Heart left ventricle (tissue), 16 donors: ENCODE results near the gene SIGLEC9. TPM values are rescaled to one million over a fixed set of nuclear protein-coding genes. Genes with fewer than 3 reads are reported as not detected.

ENCODE experiments used
- ATAC-seq, 4 donors: fragments of 200-7000 bp; cut with Tn5 transposase; one replicate each; pipeline ENCODE4 v1.9.1; 2020 to 2022; ENCODE audit warnings: moderate library complexity in 4 of 4, mild to moderate bottlenecking in 3 of 4, moderate number of reproducible peaks in 1 of 4
- DNase-seq, 5 donors: peaks; one replicate each; pipeline ENCODE4 v3.0.0-alpha.2; 2020
- H3K27ac ChIP-seq, 12 donors: fragments of 200-600 bp; sonication (generic) in 4 of 12; one replicate each; pipeline versions ENCODE4 v1.5.0 to v1.8.0; 2016 to 2022; ENCODE audit warnings: mild to moderate bottlenecking in 2 of 12
- H3K27me3 ChIP-seq, 9 donors: fragments of 200-600 bp; sonication (generic) in 2 of 9; one replicate each; pipeline versions ENCODE4 v1.5.1 to v1.8.0; 2016 to 2022; ENCODE audit warnings: mild to moderate bottlenecking in 3 of 9
- H3K36me3 ChIP-seq, 9 donors: fragments of 200-600 bp; sonication (generic) in 2 of 9; one replicate each; pipeline versions ENCODE4 v1.5.0 to v1.8.0; 2018 to 2022; ENCODE audit warnings: mild to moderate bottlenecking in 2 of 9
- H3K4me1 ChIP-seq, 12 donors: fragments of 200-600 bp; sonication (generic) in 4 of 12; one replicate each; pipeline versions ENCODE4 v1.5.0 to v1.8.0; 2016 to 2022; ENCODE audit warnings: mild to moderate bottlenecking in 3 of 12
- H3K4me3 ChIP-seq, 12 donors: fragments of 200-600 bp; sonication (generic) in 4 of 12; one replicate each; pipeline versions ENCODE4 v1.5.0 to v1.8.0; 2017 to 2022; ENCODE audit warnings: mild to moderate bottlenecking in 9 of 12, moderate library complexity in 4 of 12
- H3K9me3 ChIP-seq, 12 donors: fragments of 200-600 bp; sonication (generic) in 4 of 12; one replicate each; pipeline versions ENCODE4 v1.5.0 to v1.8.0; 2016 to 2022; ENCODE audit warnings: mild to moderate bottlenecking in 1 of 12
- CTCF ChIP-seq, 12 donors: fragments of 200-600 bp; sonication (generic) in 4 of 12; IDR thresholded peaks; one replicate each; pipeline versions ENCODE4 v1.5.0 to v1.8.0; 2018 to 2022; ENCODE audit warnings: antibody characterized with exemption in 12 of 12, mild to moderate bottlenecking in 5 of 12
- POLR2A ChIP-seq, 2 donors: fragments of 450-650 bp; IDR thresholded peaks; one replicate each; pipeline ENCODE4 v1.6.1; 2017; ENCODE audit warnings: antibody characterized with exemption in 2 of 2, mild to moderate bottlenecking in 2 of 2, moderate library complexity in 2 of 2
- WGBS, 4 donors: extraction: QIAGEN DNeasy Blood & Tissue Kit in 2 of 4; methylation state at CpG; one replicate each; pipeline versions ENCODE4 v1.1.5 to v1.1.7; 2013 to 2018; 5-methylcytosine and 5-hydroxymethylcytosine counted together
- intact Hi-C, 10 donors: fragments of 100-400 bp; cut with DNase I; formaldehyde crosslinking; loops; one replicate each; pipeline versions ENCODE4 v1.11.1 to v1.14.2; 2022
- polyA plus RNA-seq, 2 donors: library from polyadenylated mRNA; stranded (reverse); fragments of 200-250 nt; gene quantifications; one replicate each; pipeline ENCODE4 v1.2.3, GENCODE V29; 2013
- total RNA-seq, 9 donors: library from RNA; depleted of rRNA in 2 of 9; stranded (reverse); fragments of >200 nt in 2 of 9; fragmentation: NEBNext Ultra II Directional in 3 of 9; extraction: Animal tissue kit (Norgen Biotek cat#: 25700) in 3 of 9; gene quantifications; one replicate each; pipeline versions ENCODE4 v1.1.0 to v1.2.4, GENCODE V29; 2016 to 2023
- donor health status: ischemic (EF 13 %, LVEDD 7.1; RV severe dilation, severe dysfunction).
- donor health status: healthy with polysubstance abuse.
- donor health status: DM: no; HTN: yes; CAD: no.
- donor health status: DM: no; HTN: no; CAD: no.
- donor health status: ischemic (EF 25% LVEDD 6.9; RV normal size, moderate dysfunction).
- donor health status: ischemic (EF 25% LVEDD 5.7; RV mildly dilated, moderate dysfunction).
- donor health status: healthy.
- donor health status: DM: yes; HTN: yes; CAD: no.
- donor health status: ischemic (EF 35%, LVEDD 5.7; RV mildly dilated, moderate dysfunction).
- donor health status: nonischemic (EF 11% LVEDD 7.7; RV severe dilation, severe dysfunction).
- donor health status: DM: yes; HTN: yes; CAD: no.
- donor health status: PGD.
- donor health status: ischemic (EF 29% LVEDD 5.4; RV normal size, mild dysfunction).
- donor health status: nonischemic (EF 23%, LVEDD 6.1; RV moderate dilation, normal function).

SIGLEC9 gene
- total and polyA plus RNA-seq, 11 donors: 0.27 to 18.5 (median 1.7) TPM

DNA sequence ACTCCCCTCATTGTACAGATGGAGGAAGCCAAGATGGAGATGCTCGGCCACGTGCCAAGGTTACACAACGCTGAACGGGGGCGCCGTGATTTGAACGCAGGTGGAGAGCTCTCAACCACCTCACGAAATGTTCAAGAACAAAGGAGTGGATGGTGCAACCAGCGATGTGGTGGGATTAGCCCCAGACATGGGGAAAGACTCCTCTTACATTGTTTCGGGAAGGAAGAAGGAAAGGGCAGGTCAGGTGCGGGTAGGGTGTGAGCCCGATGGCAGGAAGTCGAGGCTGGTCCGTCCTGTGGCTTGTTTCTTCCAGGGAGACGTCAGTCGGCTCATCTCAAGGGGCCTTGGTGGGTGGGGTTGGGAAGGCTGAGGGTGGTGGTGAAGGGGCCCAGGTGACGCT, 34.9 kb upstream of the SIGLEC9 start:
- WGBS, 4 donors: 71 to 82% (median 77%) methylated on average over 17 of the region's 17 CpGs
- Histone ChIP-seq H3K27ac (no peak overlapping the region), H3K4me1 (no peaks in the 10 kb centered on the region), H3K36me3 (no peaks in the 10 kb centered on the region), H3K9me3 (no peaks in the 10 kb centered on the region), H3K27me3 (no peaks in the 10 kb centered on the region), H3K4me3 (no peak overlapping the region)
- no peak for DNase-seq
- no peak for TF ChIP-seq CTCF (IDR thresholded peaks at IDR 0.05)
- TF ChIP-seq POLR2A (IDR thresholded peaks at IDR 0.05): no peak
- peak in 1 of 4 donors; percentile 37 for ATAC-seq
- intact Hi-C loops: loop anchor here in 5 of 10 donors (5.0 to 10.0 kb wide), 4 partner anchors 62 to 157 kb away; partner anchors contain the start of gene KLK11 (in 1 of the 5)

DNA sequence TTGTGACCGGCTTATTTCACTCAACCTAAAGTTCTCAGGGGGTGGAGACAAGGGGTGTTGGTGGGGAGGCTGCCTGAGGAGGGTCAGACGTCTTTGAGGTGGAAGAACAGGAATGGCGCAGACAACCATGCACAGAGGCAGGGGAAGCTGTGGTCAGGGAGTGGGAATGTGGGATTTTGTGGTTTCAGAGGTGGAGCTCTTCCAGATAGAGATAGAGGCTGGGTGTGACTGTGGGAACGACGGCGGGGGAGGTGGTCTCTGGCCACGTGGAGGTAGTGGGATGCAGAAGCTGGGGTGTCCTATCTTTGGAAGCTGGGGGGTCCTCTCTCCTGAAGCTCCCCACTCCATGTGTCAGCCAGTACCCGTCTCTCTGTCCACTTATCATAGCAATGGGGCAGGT, 34.2 kb upstream of the SIGLEC9 start:
- DNase-seq: no peak
- intact Hi-C loops: loop anchor here in 5 of 10 donors (5.0 to 10.0 kb wide), 3 partner anchors 63 to 158 kb away; partner anchors contain the start of gene KLK11 (in 1 of the 5)
- ATAC-seq: no peak
- Histone ChIP-seq H3K36me3 (no peaks in the 10 kb centered on the region), H3K9me3 (no peaks in the 10 kb centered on the region), H3K4me3 (no peak overlapping the region), H3K27me3 (no peaks in the 10 kb centered on the region), H3K27ac (no peak overlapping the region), H3K4me1 (peaks cover 0 to 5% (median 0%) of the 10 kb centered on the region in 12 donors)
- TF ChIP-seq POLR2A (IDR thresholded peaks at IDR 0.05) (no peak), CTCF (IDR thresholded peaks at IDR 0.05) (no peak)
- WGBS, 4 donors: 64 to 73% (median 67%) methylated on average over 7 to 8 of the region's 8 CpGs

DNA sequence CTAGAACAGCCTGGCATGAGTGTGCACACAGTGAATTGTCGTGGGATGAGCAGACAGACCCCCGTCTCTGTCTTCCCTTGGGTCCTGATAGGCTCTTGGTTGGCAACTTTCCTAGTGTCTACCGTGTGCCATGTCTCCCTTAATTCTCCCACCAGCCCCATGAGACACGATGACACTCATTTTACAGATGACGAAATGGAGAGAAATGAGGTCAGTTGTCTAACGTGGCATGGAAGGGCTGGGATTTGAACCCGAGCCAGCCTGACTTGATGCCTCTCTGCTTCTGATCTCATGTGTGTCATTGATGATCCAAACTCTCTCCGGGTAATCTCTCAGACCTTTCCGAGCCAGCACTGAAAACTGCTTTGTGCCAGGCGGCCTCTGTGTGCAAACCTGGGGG, 33.6 kb upstream of the SIGLEC9 start:
- ATAC-seq: no peak
- no peak for TF ChIP-seq POLR2A (IDR thresholded peaks at IDR 0.05)
- TF ChIP-seq CTCF (IDR thresholded peaks at IDR 0.05): no peak

GRCh38 chr19:51091895-51092873, 32.5 kb upstream of the SIGLEC9 start:
- no peak for DNase-seq

More for the DNA sequence above, 33.6 kb upstream of the SIGLEC9 start:
- Histone ChIP-seq H3K27ac (no peak overlapping the region), H3K9me3 (no peaks in the 10 kb centered on the region), H3K27me3 (no peaks in the 10 kb centered on the region), H3K36me3 (no peaks in the 10 kb centered on the region), H3K4me1 (peaks cover 0 to 5% (median 0%) of the 10 kb centered on the region in 12 donors), H3K4me3 (no peak overlapping the region)
- intact Hi-C loops: loop anchor here in 5 of 10 donors (5.0 to 10.0 kb wide), 3 partner anchors 64 to 159 kb away; partner anchors contain the start of gene KLK11 (in 1 of the 5)
- DNase-seq: no peak
- 79 to 89% (median 82%) methylated on average over 10 of the region's 10 CpGs for WGBS, 4 donors

More at GRCh38 chr19:51091895-51092873, 32.5 kb upstream of the SIGLEC9 start:
- 63 to 72% (median 65%) methylated on average over 16 of the region's 16 CpGs for WGBS, 4 donors
- no peak for ATAC-seq
- Histone ChIP-seq H3K27me3 (no peaks in the 10 kb centered on the region), H3K4me1 (peaks cover 0 to 8% (median 0%) of the 10 kb centered on the region in 12 donors), H3K36me3 (no peaks in the 10 kb centered on the region), H3K9me3 (no peaks in the 10 kb centered on the region), H3K4me3 (no peak overlapping the region), H3K27ac (no peak overlapping the region)
- TF ChIP-seq CTCF (IDR thresholded peaks at IDR 0.05) (no peak), POLR2A (IDR thresholded peaks at IDR 0.05) (no peak)
- intact Hi-C loops: loop anchor here in 5 of 10 donors (2.0 to 10.0 kb wide), 4 partner anchors 65 to 160 kb away; partner anchors contain the start of gene KLK11 (in 1 of the 5)
